Testis (tissue), 3 donors: ENCODE results near the gene TNFSF11. TPM values are rescaled to one million over a fixed set of nuclear protein-coding genes. Genes with fewer than 3 reads are reported as not detected.
A peak's percentile ranks its signal among the peaks of the same experiment; 100 is the strongest.

Experiments used
- DNase-seq: peaks from one replicate; pipeline ENCODE4 v3.0.0-alpha.2; 2019
- H3K27ac ChIP-seq, 2 donors: fragments of 200-600 bp; sonication (generic); one replicate each; pipeline ENCODE4 v1.5.1; 2019
- H3K27me3 ChIP-seq: fragments of 200-600 bp; sonication (generic); one replicate; pipeline ENCODE4 v1.5.1; 2019
- H3K36me3 ChIP-seq: fragments of 200-600 bp; sonication (generic); one replicate; pipeline ENCODE4 v1.5.1; 2017; ENCODE audit warnings: low read depth; ENCODE audit errors: missing control alignments
- H3K4me1 ChIP-seq: fragments of 200-600 bp; sonication (generic); one replicate; pipeline ENCODE4 v1.5.1; 2019
- H3K4me3 ChIP-seq, 2 donors: fragments of 200-600 bp; sonication (generic); one replicate each; pipeline ENCODE4 v1.5.1; 2017 to 2019
- H3K9me3 ChIP-seq: fragments of 200-600 bp; sonication (generic); one replicate; pipeline ENCODE4 v1.5.1; 2017
- POLR2A ChIP-seq: fragments of 450-650 bp; IDR thresholded peaks from one replicate; pipeline ENCODE4 v1.6.1; 2017; ENCODE audit warnings: antibody characterized with exemption, mild to moderate bottlenecking, moderate library complexity
- WGBS, 2 donors: methylation state at CpG; one replicate each; pipeline ENCODE4 v1.1.5; 2018; 5-methylcytosine and 5-hydroxymethylcytosine counted together
- intact Hi-C: fragments of 100-400 bp; cut with DNase I; formaldehyde crosslinking; loops from one replicate; pipeline ENCODE4 v1.15.1; 2023; ENCODE audit warnings: low total_unique reads
- polyA plus RNA-seq: library from polyadenylated mRNA; stranded (reverse); fragments of 350-450 nt; fragmentation: Illumina TruSeq; extraction: RNeasy Lipid Tissue Mini Kit (QIAGEN cat#74804); gene quantifications from one replicate; pipeline ENCODE4 v1.2.3, GENCODE V29; 2014; ENCODE audit warnings: low read depth, low replicate concordance; ENCODE audit not compliant: insufficient read depth
- total RNA-seq, 2 donors: library from RNA; depleted of rRNA; stranded (reverse); fragments of >200 nt; gene quantifications; one replicate each; pipeline ENCODE4 v1.2.3, GENCODE V29; 2016
- TF ChIP-seq, protein P1 (sequence below), 3 experiments: fragments of 450-650 bp in 2 of 3; fragments of 200-600 bp in 1 of 3; sonication (generic) in 1 of 3; IDR thresholded peaks; one replicate each; pipeline ENCODE4 v1.5.1; 2016 to 2019; ENCODE audit warnings: antibody characterized with exemption in 3 of 3, mild to moderate bottlenecking in 2 of 3, moderate library complexity in 1 of 3

Gene TNFSF11
- total and polyA plus RNA-seq, 3 donors from 2014 or later: 0.93 to 2.0 (median 1.8) TPM

GRCh38 chr13:42569576-42570344, 4.2 kb upstream of the TNFSF11 start:
- no peak for DNase-seq
- Histone ChIP-seq H3K27ac (no peak overlapping the region), H3K27me3 (no peaks in the 10 kb centered on the region), H3K9me3 (no peaks in the 10 kb centered on the region), H3K4me1 (peaks cover 3% of the 10 kb centered on the region), H3K36me3 (no peaks in the 10 kb centered on the region), H3K4me3 (no peak overlapping the region)
- WGBS, 2 donors: 69 to 74% methylated on average over 3 of the region's 3 CpGs
- intact Hi-C loops: no loop called here
- TF ChIP-seq, protein P1, sequence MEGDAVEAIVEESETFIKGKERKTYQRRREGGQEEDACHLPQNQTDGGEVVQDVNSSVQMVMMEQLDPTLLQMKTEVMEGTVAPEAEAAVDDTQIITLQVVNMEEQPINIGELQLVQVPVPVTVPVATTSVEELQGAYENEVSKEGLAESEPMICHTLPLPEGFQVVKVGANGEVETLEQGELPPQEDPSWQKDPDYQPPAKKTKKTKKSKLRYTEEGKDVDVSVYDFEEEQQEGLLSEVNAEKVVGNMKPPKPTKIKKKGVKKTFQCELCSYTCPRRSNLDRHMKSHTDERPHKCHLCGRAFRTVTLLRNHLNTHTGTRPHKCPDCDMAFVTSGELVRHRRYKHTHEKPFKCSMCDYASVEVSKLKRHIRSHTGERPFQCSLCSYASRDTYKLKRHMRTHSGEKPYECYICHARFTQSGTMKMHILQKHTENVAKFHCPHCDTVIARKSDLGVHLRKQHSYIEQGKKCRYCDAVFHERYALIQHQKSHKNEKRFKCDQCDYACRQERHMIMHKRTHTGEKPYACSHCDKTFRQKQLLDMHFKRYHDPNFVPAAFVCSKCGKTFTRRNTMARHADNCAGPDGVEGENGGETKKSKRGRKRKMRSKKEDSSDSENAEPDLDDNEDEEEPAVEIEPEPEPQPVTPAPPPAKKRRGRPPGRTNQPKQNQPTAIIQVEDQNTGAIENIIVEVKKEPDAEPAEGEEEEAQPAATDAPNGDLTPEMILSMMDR (IDR thresholded peaks at IDR 0.05): no peak
- no peak for TF ChIP-seq POLR2A

DNA sequence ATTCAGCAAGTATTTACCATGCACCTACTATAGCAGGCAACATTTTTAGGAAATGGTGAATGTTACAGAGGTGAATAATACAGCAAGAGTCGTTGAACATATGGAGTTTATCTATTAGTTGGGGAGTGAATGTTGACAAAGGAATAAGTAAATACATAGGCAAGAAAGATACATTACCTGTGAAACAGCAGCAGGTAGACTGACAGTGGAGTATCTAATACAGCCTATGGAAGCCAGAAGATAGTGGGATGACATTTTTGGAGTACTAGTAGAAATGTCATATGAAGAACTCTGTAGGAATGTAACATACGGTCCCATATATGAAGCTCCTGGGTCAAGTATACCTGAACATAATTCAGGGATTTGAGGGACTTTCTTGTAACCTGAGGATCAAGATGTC, 2.1 kb upstream of the TNFSF11 start:
- no peak overlapping the region for H3K27ac ChIP-seq
- TF ChIP-seq POLR2A: no peak
- TF ChIP-seq, protein P1 (IDR thresholded peaks at IDR 0.05): no peak
- no peaks in the 10 kb centered on the region for H3K9me3 ChIP-seq
- no peak for DNase-seq
- WGBS, 2 donors: 81 to 91% methylated on average over 2 of the region's 2 CpGs
- no peaks in the 10 kb centered on the region for H3K36me3 ChIP-seq
- no peak overlapping the region for H3K4me3 ChIP-seq
- intact Hi-C loops: no loop called here
- H3K27me3 ChIP-seq: no peaks in the 10 kb centered on the region
- H3K4me1 ChIP-seq: peaks cover 4% of the 10 kb centered on the region

- Histone ChIP-seq H3K36me3 (no peaks in the 10 kb centered on the region), H3K27me3 (no peaks in the 10 kb centered on the region), H3K4me3 (peak overlapping the region; percentile 12 to 51), H3K9me3 (no peaks in the 10 kb centered on the region), H3K27ac (no peak overlapping the region), H3K4me1 (peaks cover 4% of the 10 kb centered on the region)
- WGBS, 2 donors: 1 to 2% methylated on average over 43 to 51 of the region's 51 CpGs
- DNase-seq: no peak
- TF ChIP-seq, protein P1 (IDR thresholded peaks at IDR 0.05): no peak
- TF ChIP-seq POLR2A: no peak
- intact Hi-C loops: no loop called here
Measured at GRCh38 chr13:42574435-42575311, 721 bp downstream of the TNFSF11 start.

DNA sequence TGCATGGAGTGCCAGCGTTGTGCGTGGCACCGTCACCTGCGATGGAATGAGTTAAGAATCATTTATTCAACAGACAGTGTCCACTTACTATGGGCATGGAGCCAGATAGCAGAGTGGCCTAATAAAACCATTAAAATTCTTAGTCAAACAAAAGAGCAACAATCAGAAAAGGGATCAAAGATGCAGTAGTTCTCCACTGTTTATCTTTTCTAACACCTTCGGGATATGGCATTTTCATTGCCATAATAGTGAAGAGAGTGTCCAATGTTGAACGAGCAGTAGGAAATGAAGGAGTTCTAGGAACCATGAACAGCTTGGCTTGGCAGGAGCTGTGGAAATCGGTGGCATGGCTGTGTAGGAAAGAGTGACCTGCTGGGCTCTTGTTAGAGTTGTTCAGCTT, 2.0 kb downstream of the TNFSF11 start:
- H3K36me3 ChIP-seq: no peaks in the 10 kb centered on the region
- no peak overlapping the region for H3K4me3 ChIP-seq
- TF ChIP-seq, protein P1 (IDR thresholded peaks at IDR 0.05): no peak
- TF ChIP-seq POLR2A: no peak
- H3K27me3 ChIP-seq: no peaks in the 10 kb centered on the region
- H3K4me1 ChIP-seq: peaks cover 4% of the 10 kb centered on the region
- intact Hi-C loops: no loop called here
- no peaks in the 10 kb centered on the region for H3K9me3 ChIP-seq
- DNase-seq: no peak
- no peak overlapping the region for H3K27ac ChIP-seq
- whole genome bisulfite sequencing, 2 donors: 73 to 82% methylated on average over 7 of the region's 7 CpGs
